ENCODE data around the gene SSH2. TPM values are rescaled to one million over a fixed set of nuclear protein-coding genes. Genes with fewer than 3 reads are reported as not detected.

The SSH2 gene
- total and polyA plus RNA-seq, 9 of the 15 experiments (the other 6 are each of a cell fraction or from before 2014, with no cell fraction given), result 3.9 to 16.1 (median 10.2) TPM

DNA sequence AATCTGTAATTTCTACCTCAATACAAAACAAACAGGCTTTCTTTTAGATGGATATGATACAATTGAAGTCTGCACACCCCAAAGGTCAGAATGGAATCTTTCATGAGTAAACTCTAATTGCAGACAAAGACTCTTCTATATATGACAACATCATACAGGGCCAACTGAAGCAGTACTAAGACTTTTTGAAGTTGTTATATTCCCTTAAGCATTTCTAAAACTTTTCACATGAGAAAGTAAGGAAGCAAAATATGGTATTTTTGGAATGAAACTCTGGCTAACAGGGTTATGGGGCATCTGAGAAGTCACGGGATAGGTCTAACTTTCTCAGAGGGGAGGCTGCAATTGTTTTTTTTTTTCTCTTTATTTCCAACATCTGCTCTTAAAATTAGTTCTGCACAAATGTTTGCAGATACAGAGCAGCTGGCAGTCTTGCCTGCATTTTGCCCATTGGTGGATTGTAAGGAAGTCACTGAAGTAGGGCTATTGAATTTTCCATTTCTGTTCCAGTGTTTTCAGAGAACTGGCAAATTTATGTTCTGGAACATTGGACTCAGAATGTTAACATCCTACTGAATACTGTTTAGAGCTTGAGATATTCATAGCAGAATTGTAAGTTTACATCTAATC, 59.1 kb downstream of the SSH2 start:
- intact Hi-C loops (cut with micrococcal nuclease), result no loop called here
- ATAC-seq (no peak), FAIRE-seq (no peak), DNase-seq (ENCODE audit: extremely low read depth in 1 of 4, low spot score in 3 of 4) (no peak)
- in situ Hi-C loops (cut with MboI), result no loop called here
- no peak overlapping the region for H3K9ac ChIP-seq (ENCODE audit: insufficient read depth in 1 of 2, low read depth in 2 of 2, low read length in 2 of 2)
- H3K27ac ChIP-seq (ENCODE audit: extremely low read depth, low read depth, low read length), result no peak overlapping the region
- H4K20me1 ChIP-seq (replicated peaks; ENCODE audit: control insufficient read depth, insufficient read depth, low read length), result peaks cover 4% of the 10 kb centered on the region; the same call in 1 of the 2 replicates
- no peak overlapping the region for H3K4me2 ChIP-seq (ENCODE audit: insufficient read depth, low read length)
- H3K79me2 ChIP-seq (ENCODE audit: control insufficient read depth, insufficient read depth, low read length), result no peaks in the 10 kb centered on the region
- no peaks in the 10 kb centered on the region for H3K27me3 ChIP-seq (ENCODE audit: control insufficient read depth in 2 of 2, insufficient read depth in 2 of 2, low read length in 2 of 2)
- peaks cover 0 to 10% of the 10 kb centered on the region in 2 experiments; a peak in 3 of 5 replicates for H3K4me1 ChIP-seq (replicated peaks in 1 of 2; ENCODE audit: control insufficient read depth in 2 of 2, insufficient read depth in 2 of 2, low read length in 2 of 2)
- no peaks in the 10 kb centered on the region for H3K9me3 ChIP-seq (replicated peaks; ENCODE audit: control insufficient read depth, insufficient read depth, low read depth, low read length)
- no peak overlapping the region for H2AFZ ChIP-seq (ENCODE audit: low read depth, low read length)
- ChIA-PET POLR2A (interaction anchor here (0.5 kb wide), 1 partner anchor 67 kb away, joined by 3 read pairs; no protein-coding TSS in a partner anchor), CTCF (ENCODE audit: low intra/inter-chr PET ratio) (no interaction called here)
- no peak overlapping the region for H3K4me3 ChIP-seq
- 69% methylated on average over 1 of the region's 1 CpG for WGBS (ENCODE audit: insufficient coverage, low coverage, missing lambda C conversion rate)
- no peaks in the 10 kb centered on the region for H3K36me3 ChIP-seq (ENCODE audit: control insufficient read depth, insufficient read depth, low read length)
- no TSS peak for BruUV-seq (replicated peaks)
- H3K9me1 ChIP-seq (ENCODE audit: control insufficient read depth, insufficient read depth, low read length), result no peaks in the 10 kb centered on the region
- TF ChIP-seq, protein P1, sequence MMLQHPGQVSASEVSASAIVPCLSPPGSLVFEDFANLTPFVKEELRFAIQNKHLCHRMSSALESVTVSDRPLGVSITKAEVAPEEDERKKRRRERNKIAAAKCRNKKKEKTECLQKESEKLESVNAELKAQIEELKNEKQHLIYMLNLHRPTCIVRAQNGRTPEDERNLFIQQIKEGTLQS (IDR thresholded peaks at IDR 0.05), result no peak
- TF ChIP-seq, protein P1 (CRISPR knock-in tag; conservative IDR thresholded peaks at IDR 0.05), result no peak
- TF ChIP-seq ZBED1 (IDR thresholded peaks at IDR 0.05) (no peak), SLC30A9 (CRISPR knock-in tag; IDR thresholded peaks at IDR 0.05) (no peak), ZNF41 (CRISPR knock-in tag; conservative IDR thresholded peaks at IDR 0.05) (no peak), TBP (optimal IDR thresholded peaks at IDR 0.05; ENCODE audit: low read depth, low read length) (no peak), EGR1 (conservative IDR thresholded peaks at IDR 0.05) (no peak), ZNF766 (CRISPR knock-in tag; conservative IDR thresholded peaks at IDR 0.05) (no peak), POLR2H (tag; IDR thresholded peaks at IDR 0.05; ENCODE audit: low read depth) (no peak)
- TF ChIP-seq, protein P2, sequence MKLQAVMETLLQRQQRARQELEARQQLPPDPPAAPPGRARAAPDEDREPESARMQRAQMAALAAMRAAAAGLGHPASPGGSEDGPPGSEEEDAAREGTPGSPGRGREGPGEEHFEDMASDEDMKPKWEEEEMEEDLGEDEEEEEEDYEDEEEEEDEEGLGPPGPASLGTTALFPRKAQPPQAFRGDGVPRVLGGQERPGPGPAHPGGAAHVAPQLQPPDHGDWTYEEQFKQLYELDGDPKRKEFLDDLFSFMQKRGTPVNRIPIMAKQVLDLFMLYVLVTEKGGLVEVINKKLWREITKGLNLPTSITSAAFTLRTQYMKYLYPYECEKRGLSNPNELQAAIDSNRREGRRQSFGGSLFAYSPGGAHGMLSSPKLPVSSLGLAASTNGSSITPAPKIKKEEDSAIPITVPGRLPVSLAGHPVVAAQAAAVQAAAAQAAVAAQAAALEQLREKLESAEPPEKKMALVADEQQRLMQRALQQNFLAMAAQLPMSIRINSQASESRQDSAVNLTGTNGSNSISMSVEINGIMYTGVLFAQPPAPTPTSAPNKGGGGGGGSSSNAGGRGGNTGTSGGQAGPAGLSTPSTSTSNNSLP (IDR thresholded peaks at IDR 0.05; ENCODE audit: borderline replicate concordance, low read depth, low read length), result no peak
- TF ChIP-seq, protein P3, sequence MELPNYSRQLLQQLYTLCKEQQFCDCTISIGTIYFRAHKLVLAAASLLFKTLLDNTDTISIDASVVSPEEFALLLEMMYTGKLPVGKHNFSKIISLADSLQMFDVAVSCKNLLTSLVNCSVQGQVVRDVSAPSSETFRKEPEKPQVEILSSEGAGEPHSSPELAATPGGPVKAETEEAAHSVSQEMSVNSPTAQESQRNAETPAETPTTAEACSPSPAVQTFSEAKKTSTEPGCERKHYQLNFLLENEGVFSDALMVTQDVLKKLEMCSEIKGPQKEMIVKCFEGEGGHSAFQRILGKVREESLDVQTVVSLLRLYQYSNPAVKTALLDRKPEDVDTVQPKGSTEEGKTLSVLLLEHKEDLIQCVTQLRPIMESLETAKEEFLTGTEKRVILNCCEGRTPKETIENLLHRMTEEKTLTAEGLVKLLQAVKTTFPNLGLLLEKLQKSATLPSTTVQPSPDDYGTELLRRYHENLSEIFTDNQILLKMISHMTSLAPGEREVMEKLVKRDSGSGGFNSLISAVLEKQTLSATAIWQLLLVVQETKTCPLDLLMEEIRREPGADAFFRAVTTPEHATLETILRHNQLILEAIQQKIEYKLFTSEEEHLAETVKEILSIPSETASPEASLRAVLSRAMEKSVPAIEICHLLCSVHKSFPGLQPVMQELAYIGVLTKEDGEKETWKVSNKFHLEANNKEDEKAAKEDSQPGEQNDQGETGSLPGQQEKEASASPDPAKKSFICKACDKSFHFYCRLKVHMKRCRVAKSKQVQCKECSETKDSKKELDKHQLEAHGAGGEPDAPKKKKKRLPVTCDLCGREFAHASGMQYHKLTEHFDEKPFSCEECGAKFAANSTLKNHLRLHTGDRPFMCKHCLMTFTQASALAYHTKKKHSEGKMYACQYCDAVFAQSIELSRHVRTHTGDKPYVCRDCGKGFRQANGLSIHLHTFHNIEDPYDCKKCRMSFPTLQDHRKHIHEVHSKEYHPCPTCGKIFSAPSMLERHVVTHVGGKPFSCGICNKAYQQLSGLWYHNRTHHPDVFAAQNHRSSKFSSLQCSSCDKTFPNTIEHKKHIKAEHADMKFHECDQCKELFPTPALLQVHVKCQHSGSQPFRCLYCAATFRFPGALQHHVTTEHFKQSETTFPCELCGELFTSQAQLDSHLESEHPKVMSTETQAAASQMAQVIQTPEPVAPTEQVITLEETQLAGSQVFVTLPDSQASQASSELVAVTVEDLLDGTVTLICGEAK (IDR thresholded peaks at IDR 0.05), result no peak
- TF ChIP-seq, protein P3 (CRISPR knock-in tag; IDR thresholded peaks at IDR 0.05), result no peak
